ENCODE data around the gene PRRT1. TPM values are rescaled to one million over a fixed set of nuclear protein-coding genes. Genes with fewer than 3 reads are reported as not detected.

Gene PRRT1
- total RNA-seq, 1 experiment from 2014 or later, result 1.9 TPM

- H3K4me1 ChIP-seq (ENCODE audit: insufficient read depth, low read length), result peaks cover 7% of the 10 kb centered on the region
- H3K4me3 Mint-ChIP-seq, result no peak overlapping the region
- WGBS (ENCODE audit: extremely low coverage, insufficient read length, low lambda C conversion rate), result no CpG with 5 or more reads among the region's 11 CpGs
Observed at GRCh38 chr6:32170294-32170693, 18.6 kb upstream of the PRRT1 start.

More at GRCh38 chr6:32170294-32170693, 18.6 kb upstream of the PRRT1 start:
- Histone ChIP-seq H2AFZ (ENCODE audit: low read length) (no peak overlapping the region), H4K91ac (ENCODE audit: insufficient read length, low read depth, low read length) (no peak overlapping the region), H3K18ac (ENCODE audit: insufficient read length, low read depth, low read length) (no peak overlapping the region), H2BK120ac (ENCODE audit: low read depth, low read length, poor library complexity, severe bottlenecking) (no peak overlapping the region), H3K27me3 (ENCODE audit: insufficient read depth, low read length) (no peaks in the 10 kb centered on the region), H3K4ac (ENCODE audit: low read depth, low read length) (no peak overlapping the region), H4K20me1 (ENCODE audit: control insufficient read depth, insufficient read depth, insufficient read length) (peaks cover 2% of the 10 kb centered on the region), H3K23me2 (ENCODE audit: insufficient read length, low read depth, low read length, poor library complexity, severe bottlenecking) (peaks cover 2% of the 10 kb centered on the region), H3K79me2 (ENCODE audit: insufficient read depth, low read length) (peaks cover 15% of the 10 kb centered on the region; the same call in 1 of the 2 replicates), H2BK15ac (ENCODE audit: low read depth, low read length) (no peak overlapping the region), H3K14ac (ENCODE audit: insufficient read depth, low read length) (no peak overlapping the region), H2BK20ac (ENCODE audit: low read depth, low read length, poor library complexity, severe bottlenecking) (no peak overlapping the region), H2BK12ac (ENCODE audit: insufficient read length, low read depth, low read length) (no peak overlapping the region), H3K4me2 (ENCODE audit: insufficient read depth, insufficient read length, low read length) (no peak overlapping the region), H3K27ac (ENCODE audit: insufficient read length, low read depth, low read length) (no peak overlapping the region), H3K56ac (ENCODE audit: insufficient read length, low read depth, low read length) (no peak overlapping the region), H3K79me1 (ENCODE audit: insufficient read depth, low read depth, low read length, poor library complexity, severe bottlenecking) (no peaks in the 10 kb centered on the region), H2AK5ac (ENCODE audit: insufficient read length, low read length) (no peak overlapping the region), H2BK5ac (ENCODE audit: insufficient read length, low read length) (no peak overlapping the region), H3K9me3 (ENCODE audit: control insufficient read depth, low read depth, low read length) (no peaks in the 10 kb centered on the region), H4K5ac (ENCODE audit: insufficient read length, low read depth, low read length) (no peak overlapping the region), H4K8ac (replicated peaks; ENCODE audit: insufficient read length, low read depth, low read length) (no peak overlapping the region), H3K9ac (ENCODE audit: extremely low read depth, insufficient read length, low read length) (no peak overlapping the region), H3K23ac (ENCODE audit: insufficient read length, low read depth, low read length) (no peak overlapping the region), H3T11ph (ENCODE audit: low read length) (no peak overlapping the region)
- H3K4me1 Mint-ChIP-seq, result peaks cover 27 to 31% of the 10 kb centered on the region in 2 experiments
- H3K36me3 Mint-ChIP-seq (ENCODE audit: insufficient read depth in 1 of 3, low read depth in 3 of 3), result peaks cover 38 to 64% (median 52%) of the 10 kb centered on the region in 3 experiments
- DNase-seq, result no peak
- no peak overlapping the region for H3K27ac Mint-ChIP-seq
- TF ChIP-seq CTCF (conservative IDR thresholded peaks at IDR 0.05), result no peak
- H3K27me3 Mint-ChIP-seq (ENCODE audit: low read depth), result no peaks in the 10 kb centered on the region; the same call in 1 of the 2 replicates
- no peaks in the 10 kb centered on the region for H3K9me3 Mint-ChIP-seq

Measured in H9 (cell line).